OCI-LY7 (cell line): ENCODE results near the gene PTX4.

ENCODE experiments used
- EZH2phosphoT487 ChIP-seq: fragments of 200-600 bp; sonication (generic); IDR thresholded peaks from 2 replicates; pipeline ENCODE4 v1.6.1; 2018; ENCODE audit warnings: low read depth, borderline replicate concordance, mild to moderate bottlenecking, mixed run types, antibody characterized with exemption, low read length, moderate library complexity, mixed read lengths
- TF ChIP-seq, protein P1 (sequence below): fragments of 200-600 bp; sonication (generic); conservative IDR thresholded peaks from 2 replicates; pipeline ENCODE4 v1.5.1; 2014; ENCODE audit warnings: mild to moderate bottlenecking, antibody characterized with exemption, low read length, moderate library complexity, mixed read lengths

DNA sequence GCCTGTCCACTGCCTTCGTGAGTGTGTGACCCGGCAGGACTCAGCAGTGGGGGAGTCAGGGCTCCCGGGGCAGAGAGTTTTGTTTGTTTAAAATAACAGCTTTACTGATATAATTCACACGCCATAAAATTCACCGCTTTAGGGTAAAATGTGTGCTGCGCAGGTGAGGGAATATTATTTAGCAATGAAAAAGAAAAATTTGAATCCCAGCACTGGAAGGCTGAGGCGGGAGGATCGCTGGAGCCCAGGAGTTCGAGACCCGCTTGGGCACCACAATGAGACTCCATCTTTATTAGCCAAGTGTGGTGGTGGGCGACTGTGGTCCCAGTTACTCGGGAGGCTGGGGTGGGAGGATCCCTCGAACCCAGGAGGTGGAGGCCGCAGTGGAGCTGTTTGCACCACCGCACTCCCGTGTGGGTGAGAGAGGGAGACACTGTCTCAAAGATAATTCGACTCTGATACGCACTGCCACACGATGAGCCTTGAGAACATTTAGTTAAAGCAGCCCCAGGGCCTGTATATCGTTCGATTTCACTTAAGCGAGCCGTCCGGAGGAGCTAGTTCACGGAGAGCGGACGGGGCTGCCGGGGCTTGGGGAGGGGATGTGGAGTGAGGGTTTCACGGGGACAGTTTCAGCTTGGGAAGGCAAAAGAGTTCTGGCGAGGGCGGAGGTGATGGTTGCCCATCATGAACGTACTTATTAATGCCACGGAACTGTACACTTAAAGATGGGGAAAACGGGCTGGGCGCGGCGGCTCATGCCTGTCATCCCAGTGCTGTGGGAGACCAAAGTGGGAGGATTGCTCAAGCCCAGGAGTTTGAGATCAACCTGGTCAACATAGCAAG lies 14.6 kb upstream of the PTX4 start:
- TF ChIP-seq, protein P1, sequence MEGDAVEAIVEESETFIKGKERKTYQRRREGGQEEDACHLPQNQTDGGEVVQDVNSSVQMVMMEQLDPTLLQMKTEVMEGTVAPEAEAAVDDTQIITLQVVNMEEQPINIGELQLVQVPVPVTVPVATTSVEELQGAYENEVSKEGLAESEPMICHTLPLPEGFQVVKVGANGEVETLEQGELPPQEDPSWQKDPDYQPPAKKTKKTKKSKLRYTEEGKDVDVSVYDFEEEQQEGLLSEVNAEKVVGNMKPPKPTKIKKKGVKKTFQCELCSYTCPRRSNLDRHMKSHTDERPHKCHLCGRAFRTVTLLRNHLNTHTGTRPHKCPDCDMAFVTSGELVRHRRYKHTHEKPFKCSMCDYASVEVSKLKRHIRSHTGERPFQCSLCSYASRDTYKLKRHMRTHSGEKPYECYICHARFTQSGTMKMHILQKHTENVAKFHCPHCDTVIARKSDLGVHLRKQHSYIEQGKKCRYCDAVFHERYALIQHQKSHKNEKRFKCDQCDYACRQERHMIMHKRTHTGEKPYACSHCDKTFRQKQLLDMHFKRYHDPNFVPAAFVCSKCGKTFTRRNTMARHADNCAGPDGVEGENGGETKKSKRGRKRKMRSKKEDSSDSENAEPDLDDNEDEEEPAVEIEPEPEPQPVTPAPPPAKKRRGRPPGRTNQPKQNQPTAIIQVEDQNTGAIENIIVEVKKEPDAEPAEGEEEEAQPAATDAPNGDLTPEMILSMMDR = no peak
- no peak for TF ChIP-seq EZH2phosphoT487
